ENCODE measurements around the gene NFE2L3.
"Not testable (repeated sequence)": the region's sequence is repeated elsewhere in the genome, so short reads cannot be mapped to it uniquely, and the experiment has no call there.

NFE2L3 gene

DNA sequence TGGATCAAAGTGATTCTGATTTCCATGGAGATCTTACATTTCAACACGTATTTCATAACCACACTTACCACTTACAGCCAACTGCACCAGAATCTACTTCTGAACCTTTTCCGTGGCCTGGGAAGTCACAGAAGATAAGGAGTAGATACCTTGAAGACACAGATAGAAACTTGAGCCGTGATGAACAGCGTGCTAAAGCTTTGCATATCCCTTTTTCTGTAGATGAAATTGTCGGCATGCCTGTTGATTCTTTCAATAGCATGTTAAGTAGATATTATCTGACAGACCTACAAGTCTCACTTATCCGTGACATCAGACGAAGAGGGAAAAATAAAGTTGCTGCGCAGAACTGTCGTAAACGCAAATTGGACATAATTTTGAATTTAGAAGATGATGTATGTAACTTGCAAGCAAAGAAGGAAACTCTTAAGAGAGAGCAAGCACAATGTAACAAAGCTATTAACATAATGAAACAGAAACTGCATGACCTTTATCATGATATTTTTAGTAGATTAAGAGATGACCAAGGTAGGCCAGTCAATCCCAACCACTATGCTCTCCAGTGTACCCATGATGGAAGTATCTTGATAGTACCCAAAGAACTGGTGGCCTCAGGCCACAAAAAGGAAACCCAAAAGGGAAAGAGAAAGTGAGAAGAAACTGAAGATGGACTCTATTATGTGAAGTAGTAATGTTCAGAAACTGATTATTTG, 33.3 kb downstream of the NFE2L3 start:
- DNase-seq, result no peak

DNA sequence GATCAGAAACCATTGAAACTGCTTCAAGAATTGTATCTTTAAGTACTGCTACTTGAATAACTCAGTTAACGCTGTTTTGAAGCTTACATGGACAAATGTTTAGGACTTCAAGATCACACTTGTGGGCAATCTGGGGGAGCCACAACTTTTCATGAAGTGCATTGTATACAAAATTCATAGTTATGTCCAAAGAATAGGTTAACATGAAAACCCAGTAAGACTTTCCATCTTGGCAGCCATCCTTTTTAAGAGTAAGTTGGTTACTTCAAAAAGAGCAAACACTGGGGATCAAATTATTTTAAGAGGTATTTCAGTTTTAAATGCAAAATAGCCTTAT, 33.8 kb downstream of the NFE2L3 start:
- DNase-seq, result no peak

DNA sequence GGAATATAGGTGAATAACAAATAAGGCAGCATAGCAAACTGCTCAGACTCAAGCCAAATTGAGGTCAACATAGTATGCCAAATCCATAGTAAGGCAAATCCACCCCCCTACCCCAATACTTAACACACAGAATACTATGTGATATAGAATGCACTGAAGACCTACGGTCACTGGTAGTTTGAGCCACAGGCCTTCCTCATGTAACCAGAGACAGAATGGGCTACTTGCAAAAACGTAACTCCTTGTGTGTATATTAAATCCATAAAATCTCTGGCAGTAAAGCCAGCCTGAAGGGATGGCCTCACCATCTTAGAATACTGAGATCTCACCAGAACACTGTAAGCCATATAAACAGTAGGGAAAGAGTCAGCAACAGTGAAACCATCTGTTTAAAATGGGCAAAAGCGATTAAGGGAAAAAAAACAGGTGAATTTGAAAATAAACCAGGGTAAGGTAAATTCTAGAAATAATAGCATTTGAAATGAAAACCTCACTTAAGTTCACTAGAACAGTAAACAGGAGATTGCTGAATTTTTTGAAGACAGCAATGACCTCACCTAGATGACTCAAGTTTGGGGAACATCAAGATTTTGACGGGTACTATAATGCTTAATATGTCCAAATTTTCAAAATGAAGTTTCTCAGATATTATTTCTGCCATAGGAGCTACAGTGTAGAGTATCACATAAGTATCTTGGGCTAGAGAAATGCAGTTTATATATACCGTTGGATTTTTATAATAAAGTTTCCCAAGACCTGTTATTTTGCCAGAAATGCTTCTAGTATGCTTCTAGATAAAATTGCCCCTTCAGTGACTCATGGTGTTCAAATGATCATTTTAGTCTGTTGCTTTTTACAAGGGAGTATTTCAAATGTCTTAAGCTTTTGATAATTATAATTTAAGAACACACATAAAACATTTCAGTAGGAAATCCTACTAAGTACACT, 34.6 kb downstream of the NFE2L3 start:
- DNase-seq, result no peak

DNA sequence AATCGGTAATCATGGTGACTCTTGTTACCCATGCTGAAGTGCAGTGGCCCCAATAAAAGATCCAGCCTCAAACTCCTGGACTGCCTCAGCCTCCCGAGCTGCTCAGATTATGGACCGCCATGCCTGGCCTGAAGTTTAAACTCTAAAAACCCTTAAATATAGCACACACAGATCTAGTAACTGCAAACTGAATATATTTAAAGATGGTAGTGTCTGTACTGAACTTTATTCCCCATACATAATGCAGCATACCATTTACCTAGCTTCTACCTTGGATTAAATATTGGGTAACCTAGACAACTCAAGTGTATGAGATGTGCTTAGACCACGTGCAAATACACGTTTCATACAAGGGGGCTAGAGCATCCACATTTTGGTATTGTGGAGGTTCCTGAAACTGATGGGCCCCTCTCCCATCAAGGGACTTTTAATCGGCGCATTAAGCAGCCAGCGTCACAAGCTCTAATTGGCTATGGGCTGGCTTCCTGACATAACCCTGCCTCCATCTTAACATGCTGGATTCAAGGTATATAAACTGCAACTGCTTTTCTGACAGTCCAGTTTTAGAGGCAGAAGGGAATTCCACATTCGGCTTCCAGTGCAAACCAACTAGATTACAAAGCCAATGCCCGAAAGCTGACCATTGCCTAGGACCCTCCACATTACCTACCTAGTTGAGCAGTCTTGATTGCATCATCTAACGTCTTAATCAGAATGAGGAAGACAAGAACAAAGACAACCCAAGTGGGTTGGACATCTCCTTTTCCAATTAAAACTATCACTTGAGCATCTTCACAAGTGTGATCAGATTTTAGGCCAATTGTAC, 35.6 kb downstream of the NFE2L3 start:
- DNase-seq, result no peak

DNA sequence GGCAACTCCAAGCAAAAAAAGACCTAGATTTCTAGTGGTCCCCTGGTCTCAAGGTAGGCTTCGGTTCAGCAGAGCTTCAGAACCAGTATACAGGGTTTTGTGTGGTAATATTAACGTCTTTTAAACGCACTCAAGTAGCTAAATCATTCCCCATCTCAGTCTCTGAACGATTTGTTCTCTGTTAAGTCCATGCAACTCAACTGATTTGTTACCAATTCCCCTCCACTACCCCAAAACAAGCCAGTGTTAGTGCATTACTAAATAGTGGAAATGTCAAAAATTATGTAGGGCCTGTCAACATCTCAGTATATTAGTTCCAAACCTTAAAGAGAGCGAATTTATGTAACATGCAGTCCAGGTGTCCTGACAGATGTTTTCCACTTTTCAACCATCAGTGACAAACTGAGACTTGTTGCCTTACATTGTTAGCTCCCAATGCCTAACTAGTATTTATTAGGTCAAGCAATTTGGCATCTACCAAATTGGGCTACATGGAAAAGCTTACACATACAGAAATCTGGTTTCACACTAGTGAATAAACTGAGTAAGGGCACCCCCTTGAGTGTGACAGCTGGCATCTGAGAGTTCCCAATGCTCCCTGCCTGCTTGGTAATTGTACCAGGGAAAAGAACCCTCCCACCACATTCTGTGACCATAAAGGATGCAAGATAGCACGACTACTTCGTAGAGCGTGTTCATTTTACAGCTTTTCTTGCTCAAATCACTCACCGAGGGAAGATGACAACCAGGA, 36.4 kb downstream of the NFE2L3 start:
- DNase-seq, result no peak

DNA sequence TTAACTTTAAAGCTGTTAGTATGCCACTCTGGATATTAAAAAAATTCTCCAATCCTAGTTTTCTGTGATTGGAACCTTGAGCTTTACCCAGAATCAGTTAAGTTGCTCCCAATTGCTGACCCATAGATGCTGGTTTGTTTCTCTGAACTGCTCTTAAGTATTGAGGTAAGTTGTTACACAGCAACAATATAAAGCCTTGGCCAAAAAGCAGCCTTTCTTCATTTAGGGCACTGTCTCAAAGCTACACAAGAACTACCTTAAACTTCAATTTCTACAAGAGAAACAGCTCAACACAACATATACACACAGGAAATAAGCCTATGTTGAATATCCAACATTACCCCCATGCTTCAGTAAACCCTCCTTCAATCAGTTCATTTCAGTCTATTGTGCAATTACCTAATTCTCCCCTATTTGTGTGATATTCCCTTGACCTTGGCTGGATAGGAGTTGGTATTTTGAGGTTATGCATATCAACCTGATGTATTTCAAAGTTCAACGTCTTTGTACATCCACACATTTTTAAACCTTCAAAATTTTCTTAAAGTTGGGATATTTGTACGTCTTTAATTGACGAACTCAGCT, 37.1 kb downstream of the NFE2L3 start:
- no peak for DNase-seq

DNA sequence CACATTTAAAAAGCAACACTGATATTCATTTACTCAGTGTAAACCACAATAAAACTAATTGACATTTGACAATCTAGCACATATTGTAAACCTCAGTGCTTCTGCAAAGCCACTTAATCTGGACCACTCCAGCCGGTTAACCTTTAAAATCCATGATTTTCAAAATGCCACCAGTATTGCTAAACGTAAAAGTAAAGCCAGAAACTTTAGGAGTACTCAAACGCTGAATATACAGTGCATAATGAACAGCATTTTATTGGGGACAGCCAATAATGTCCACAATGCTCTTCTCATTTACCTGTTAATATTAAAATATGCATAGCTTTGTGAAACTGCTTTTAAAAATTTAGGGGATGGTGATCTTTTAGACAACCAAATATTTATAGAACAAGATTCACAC, 37.7 kb downstream of the NFE2L3 start:
- DNase-seq, result no peak

DNA sequence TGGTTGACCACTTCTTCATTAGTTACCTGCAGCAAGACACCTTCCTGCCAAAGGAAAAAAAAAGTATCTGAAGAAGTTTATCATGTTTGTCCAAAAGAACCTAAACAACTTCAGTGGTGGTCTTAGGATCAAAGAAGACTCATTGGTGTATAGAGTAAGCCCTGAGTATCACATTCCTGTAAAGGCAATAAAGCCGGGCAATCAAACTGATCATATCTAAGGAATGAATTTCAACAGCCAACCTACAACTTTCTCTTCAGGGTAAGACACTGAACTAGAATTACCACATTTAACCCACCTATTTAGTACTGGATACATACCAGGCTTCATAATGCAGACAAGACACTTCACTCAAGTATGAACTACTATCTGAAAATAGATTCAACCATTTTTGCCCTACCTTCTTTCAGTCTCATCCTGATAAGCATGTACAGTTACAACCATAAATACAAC, 38.4 kb downstream of the NFE2L3 start:
- DNase-seq, result no peak

DNA sequence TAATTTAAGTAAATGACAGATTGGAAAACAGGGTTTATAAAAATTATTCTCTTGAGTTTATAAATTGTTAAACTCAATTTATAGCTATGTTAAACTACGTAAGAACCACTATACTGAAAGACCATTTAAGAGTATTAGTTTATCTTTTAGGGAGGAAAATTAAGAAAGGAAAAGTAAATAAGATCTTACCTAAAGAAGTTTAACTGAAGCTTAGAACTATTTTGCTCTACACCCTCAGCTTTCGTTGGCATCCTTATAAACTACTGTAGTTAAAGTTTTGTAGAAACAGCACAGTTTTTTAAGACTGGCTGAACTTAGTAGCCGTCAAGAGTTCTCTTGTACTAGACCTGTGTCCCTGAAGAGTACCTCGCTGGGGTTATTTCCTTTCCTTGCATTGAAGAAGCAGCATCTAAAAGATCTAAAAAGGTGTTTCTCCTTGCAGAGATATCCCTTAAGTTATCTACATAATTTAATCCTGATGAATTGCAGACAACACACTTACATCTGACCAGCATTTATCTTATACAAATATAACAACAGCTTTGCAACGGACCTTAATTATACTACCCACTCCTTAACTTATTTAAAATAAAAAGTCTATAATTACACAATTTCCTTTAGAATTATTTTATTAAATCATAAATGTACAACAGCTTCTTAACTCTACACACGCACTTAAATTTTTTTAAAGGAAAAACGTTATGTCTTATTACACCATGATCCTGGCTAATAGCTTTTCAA, 39.4 kb downstream of the NFE2L3 start:
- no peak for DNase-seq

DNA sequence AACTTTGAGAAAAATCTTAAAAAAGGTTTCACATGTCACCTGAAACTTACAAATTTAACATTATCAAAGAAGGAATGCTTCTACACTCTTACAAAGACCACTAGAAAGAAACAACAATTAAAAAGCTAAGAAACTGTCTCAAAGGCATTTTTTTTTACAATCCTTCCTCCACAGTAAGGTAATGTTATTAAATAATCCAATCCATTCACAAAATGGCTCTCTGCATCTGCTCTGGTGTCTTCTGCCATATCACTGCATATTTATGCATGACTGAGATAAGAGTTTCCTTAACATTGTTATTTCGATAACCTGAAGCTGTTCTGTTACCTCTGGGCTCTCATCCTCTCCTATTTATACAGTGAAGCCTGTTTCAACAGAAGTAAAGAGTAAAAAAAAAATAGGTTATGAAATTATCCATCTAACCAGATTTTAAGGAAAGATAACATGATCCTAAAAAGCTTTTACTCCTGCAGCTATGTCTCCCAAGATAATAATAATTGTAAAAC, 40.0 kb downstream of the NFE2L3 start:
- DNase-seq, result no peak

DNA sequence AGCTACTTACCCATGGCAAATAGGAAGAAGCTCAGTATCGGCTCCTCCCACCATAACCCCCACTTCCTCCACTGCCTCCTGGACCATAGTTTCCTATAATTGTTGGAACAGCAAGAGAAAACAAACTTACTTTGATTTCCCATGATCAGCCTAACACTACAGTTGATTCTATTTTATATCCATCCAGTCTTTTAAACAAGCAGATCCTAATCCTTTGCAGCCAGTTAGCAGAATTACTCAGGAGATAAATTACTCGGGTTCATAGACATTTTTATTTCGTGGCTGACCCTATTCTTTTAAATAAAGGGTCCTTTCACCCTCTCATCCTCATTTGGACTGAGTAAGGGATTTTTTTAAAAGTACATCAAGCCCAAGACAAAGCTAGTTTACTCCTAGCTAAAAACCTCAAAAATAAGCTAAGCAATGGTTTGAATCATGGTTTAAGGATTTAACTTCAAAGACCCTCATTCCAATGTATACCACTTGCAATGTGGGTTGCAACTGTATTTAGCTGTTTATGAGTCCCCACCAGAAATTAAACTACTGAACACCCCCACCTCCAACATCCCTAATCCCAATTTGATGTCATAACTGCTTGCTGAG, 40.6 kb downstream of the NFE2L3 start:
- DNase-seq, result no peak

DNA sequence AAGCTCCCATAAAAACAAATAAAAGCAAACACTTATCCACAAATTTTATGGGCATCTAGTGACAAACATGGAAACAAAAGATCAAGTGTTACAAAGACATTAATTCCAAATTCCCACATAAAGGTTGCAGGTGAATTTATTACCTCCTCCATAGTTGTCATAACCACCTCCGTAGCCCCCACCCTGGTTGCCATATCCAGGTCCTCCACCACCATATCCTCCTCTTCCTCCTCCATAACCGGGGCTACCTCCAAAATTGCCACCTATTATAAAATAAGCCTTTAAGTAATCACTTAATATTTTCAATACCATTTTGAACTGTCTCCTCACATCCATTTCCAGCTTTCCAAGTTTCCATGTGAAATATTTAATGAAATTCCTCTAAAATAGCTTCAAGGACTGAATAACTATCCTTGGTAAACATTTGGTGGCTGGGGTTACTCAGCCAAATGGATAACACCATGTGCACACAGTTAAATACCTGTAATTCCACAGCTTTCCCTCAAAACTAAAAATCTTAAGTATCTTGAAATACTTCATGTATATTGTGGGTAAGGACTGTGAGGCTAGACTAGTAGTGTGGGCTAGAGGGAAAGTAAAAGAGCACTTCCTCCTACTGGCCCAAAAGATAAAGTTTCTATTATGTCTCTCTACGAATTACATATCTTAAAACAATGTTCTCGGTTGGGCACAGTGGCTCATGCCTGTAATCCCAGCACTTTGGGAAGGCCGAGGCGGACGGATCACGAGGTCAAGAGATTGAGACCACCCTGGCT, 41.6 kb downstream of the NFE2L3 start:
- no peak for DNase-seq

DNA sequence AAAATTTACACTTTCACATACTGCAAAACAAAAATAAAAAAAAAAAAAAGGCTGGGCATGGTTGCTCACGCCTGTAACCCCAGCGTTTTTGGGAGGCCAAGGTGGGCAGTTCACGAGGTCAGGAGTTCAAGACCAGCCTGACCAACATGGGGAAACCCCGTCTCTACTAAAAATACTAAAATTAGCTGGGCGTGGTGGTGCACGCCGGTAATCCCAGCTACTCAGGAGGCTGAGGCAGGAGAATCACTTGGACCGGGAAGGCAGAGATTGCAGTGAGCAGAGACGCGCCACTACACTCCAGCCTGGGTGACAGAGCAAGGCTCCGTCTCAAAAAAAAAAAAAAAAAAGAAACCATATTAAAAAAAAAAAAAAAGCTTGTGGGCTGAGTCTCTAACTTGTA, 42.8 kb downstream of the NFE2L3 start:
- not testable (repeated sequence) for DNase-seq

DNA sequence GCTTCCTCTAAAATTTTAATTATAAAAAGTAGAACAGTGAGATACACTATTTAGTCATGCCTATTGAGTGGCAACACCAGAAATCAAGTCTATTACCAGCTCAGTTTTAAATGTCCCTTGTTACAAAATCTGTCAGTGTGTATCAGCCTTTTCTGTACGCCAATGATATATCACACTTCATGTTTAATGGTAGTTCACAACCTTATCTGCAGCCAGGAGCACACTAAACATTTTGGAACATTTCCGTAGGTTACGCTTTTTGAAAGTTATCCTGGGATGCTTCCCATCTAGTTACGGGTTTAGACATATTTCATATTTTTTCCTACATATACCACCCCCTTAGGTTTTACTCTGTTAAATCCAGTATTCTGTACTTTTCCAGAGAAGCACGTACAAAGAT, 43.2 kb downstream of the NFE2L3 start:
- DNase-seq, result no peak

DNA sequence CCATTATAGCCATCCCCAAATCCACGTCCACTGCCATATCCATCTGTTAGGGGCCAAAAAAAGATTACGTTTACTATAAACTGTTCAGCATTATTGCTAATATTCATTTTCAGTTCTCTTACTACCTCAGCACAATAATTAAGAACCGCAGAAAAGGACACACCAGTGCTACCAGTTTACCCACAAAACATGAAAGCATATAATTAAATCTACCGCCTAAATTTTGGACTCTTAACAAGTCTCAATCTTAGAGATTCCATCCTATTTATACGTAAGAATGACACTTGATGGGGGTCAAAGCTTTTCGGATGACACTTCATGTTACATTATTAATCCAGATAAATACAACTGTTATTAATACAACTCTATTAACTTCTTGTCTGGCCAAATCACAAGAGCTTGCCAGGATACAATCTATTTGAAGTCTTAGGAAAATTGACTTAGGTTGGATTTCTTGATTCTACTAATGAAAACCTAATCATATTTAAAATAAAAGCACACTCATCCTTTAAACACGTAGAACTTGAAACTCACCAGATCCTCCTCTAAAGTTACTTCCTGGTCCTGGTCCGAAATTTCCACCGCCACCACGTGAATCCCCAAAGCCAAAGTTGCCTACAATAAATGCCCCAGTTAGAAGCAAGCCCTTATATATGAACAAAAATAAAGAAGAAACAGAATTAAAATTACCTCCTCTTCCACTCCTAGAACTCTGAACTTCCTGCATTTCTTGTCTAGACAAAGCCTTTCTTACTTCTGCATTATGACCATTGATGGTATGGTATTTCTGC, 44.1 kb downstream of the NFE2L3 start:
- no peak for DNase-seq

DNA sequence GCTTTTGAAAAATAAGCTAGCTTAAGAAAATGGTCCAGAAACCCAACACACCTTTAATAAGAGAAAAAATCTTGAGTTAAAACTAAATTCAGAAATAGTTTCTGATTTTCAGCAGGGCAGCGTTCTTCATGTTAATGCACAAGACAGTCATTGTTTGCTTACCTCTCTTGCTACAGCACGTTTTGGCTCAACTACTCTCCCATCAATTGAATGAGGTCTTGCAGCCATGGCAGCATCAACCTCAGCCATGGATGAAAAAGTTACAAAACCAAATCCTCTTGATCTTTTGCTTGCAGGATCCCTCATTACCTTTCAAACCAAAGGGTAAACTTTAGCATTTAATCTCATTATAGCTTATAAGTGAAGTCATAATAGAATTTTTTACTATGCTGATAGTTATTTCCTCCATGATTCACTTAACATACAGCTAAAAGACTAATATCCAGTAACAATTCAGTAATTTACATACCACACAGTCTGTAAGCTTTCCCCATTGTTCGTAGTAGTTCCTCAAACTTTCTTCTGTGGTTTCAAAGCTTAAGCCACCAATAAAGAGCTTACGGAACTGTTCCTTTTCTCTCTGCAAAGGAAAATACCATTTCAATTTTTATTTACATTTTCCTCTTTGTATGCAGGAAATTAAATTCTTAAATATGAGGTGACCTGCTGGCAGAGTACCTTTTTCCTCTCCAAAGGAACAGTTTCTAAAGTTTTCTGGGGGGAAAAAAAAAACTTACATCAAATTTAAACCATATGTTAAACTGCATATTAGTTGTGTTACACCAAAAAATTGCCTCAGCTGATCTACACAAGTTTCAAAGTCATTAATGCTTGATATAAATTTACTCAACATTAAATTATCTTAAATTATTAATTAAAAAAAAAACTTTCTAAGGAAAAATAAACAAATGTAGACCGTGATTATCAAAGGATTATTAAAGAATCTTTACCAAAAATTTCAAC, 45.4 kb downstream of the NFE2L3 start:
- DNase-seq, result no peak

Data from amygdala (tissue), 56 donors.